Measurements from ENCODE around the gene ANTXR2. TPM values are rescaled to one million over a fixed set of nuclear protein-coding genes. Genes with fewer than 3 reads are reported as not detected.

ANTXR2 gene
- polyA plus RNA-seq, 1 of the 3 experiments (the other 2 are of a cell fraction), result 48.8 TPM

- no peak overlapping the region for H3K9ac ChIP-seq
- no peaks in the 10 kb centered on the region for H3K9me2 ChIP-seq
- H3K9me3 ChIP-seq, result peaks cover 23% of the 10 kb centered on the region
- no peaks in the 10 kb centered on the region for H3K4me1 ChIP-seq (ENCODE audit: control insufficient read depth in 1 of 2, insufficient read depth in 2 of 2, low read depth in 1 of 2, low read length in 1 of 2)
- no peaks in the 10 kb centered on the region for H3K79me2 ChIP-seq (ENCODE audit: insufficient read depth)
- no peak for DNase-seq
- H3K4me2 ChIP-seq, result no peak overlapping the region
- H3F3A ChIP-seq (replicated peaks; ENCODE audit: insufficient read depth), result peaks cover 1% of the 10 kb centered on the region
- H3K36me3 ChIP-seq (replicated peaks in 1 of 2; ENCODE audit: control insufficient read depth in 1 of 2, insufficient read depth in 2 of 2, low read length in 1 of 2), result peaks cover 0 to 8% of the 10 kb centered on the region in 2 experiments
- no peaks in the 10 kb centered on the region for H4K20me1 ChIP-seq (ENCODE audit: insufficient read depth)
- H3K27ac ChIP-seq (ENCODE audit: low read depth in 2 of 2, low read length in 1 of 2), result no peak overlapping the region
- TF ChIP-seq PBX3 (IDR thresholded peaks at IDR 0.05) (no peak), ZBTB33 (IDR thresholded peaks at IDR 0.05; ENCODE audit: borderline replicate concordance, low read depth) (no peak), RAD21 (IDR thresholded peaks at IDR 0.05; ENCODE audit: low read length) (no peak), TAF1 (IDR thresholded peaks at IDR 0.05; ENCODE audit: borderline replicate concordance, low read depth, low read length) (no peak)
- peak overlapping the region; percentile 50; the same call in 1 of the 2 replicates for H2AFZ ChIP-seq (ENCODE audit: low read depth)
- no peaks in the 10 kb centered on the region for H3K27me3 ChIP-seq (ENCODE audit: insufficient read depth)
- ChIA-PET CTCF (no interaction called here), POLR2A (no interaction called here)
- no peak overlapping the region for H3K4me3 ChIP-seq (ENCODE audit: low read depth in 2 of 2, low read length in 1 of 2)
- WGBS (ENCODE audit: low lambda C conversion rate), result 100% methylated on average over 1 of the region's 1 CpG
These were observed 34.3 kb upstream of the ANTXR2 start for GRCh38 chr4:80107374-80107773.

- no peaks in the 10 kb centered on the region for H4K20me1 ChIP-seq (ENCODE audit: insufficient read depth)
- H3K4me3 ChIP-seq (ENCODE audit: low read depth in 2 of 2, low read length in 1 of 2), result no peak overlapping the region
- no peak overlapping the region for H3K4me2 ChIP-seq
- peaks cover 23% of the 10 kb centered on the region for H3K9me3 ChIP-seq
- H3K79me2 ChIP-seq (ENCODE audit: insufficient read depth), result no peaks in the 10 kb centered on the region
- WGBS (ENCODE audit: low lambda C conversion rate), result 87% methylated on average over 1 of the region's 1 CpG
- H3K36me3 ChIP-seq (replicated peaks in 1 of 2; ENCODE audit: control insufficient read depth in 1 of 2, insufficient read depth in 2 of 2, low read length in 1 of 2), result peaks cover 0 to 8% of the 10 kb centered on the region in 2 experiments
- peaks cover 23% of the 10 kb centered on the region for H3F3A ChIP-seq (replicated peaks; ENCODE audit: insufficient read depth)
- no peak overlapping the region for H2AFZ ChIP-seq (ENCODE audit: low read depth)
- H3K27ac ChIP-seq (ENCODE audit: low read depth in 2 of 2, low read length in 1 of 2), result no peak overlapping the region
- CTCF ChIA-PET, result interaction anchor here (3.0 kb wide), 1 partner anchor 21 kb away, joined by 11 read pairs; no protein-coding TSS in a partner anchor
- POLR2A ChIA-PET, result no interaction called here
- no peaks in the 10 kb centered on the region for H3K9me2 ChIP-seq
- no peak overlapping the region for H3K9ac ChIP-seq
- H3K4me1 ChIP-seq (ENCODE audit: control insufficient read depth in 1 of 2, insufficient read depth in 2 of 2, low read depth in 1 of 2, low read length in 1 of 2), result peaks cover 0 to 11% of the 10 kb centered on the region in 2 experiments; a peak in 2 of 4 replicates
- no peak for DNase-seq
- H3K27me3 ChIP-seq (ENCODE audit: insufficient read depth), result no peaks in the 10 kb centered on the region
- TF ChIP-seq NFIC (IDR thresholded peaks at IDR 0.05; ENCODE audit: borderline replicate concordance) (no peak), IRF3 (IDR thresholded peaks at IDR 0.05; ENCODE audit: low read depth, low read length) (no peak), CTCF (IDR thresholded peaks at IDR 0.05) (no peak), TAF1 (IDR thresholded peaks at IDR 0.05; ENCODE audit: borderline replicate concordance, low read depth, low read length) (no peak), CHD2 (IDR thresholded peaks at IDR 0.05; ENCODE audit: low read length, partially characterized antibody) (no peak), SMC3 (IDR thresholded peaks at IDR 0.05; ENCODE audit: low read depth, low read length) (no peak), POLR2AphosphoS5 (IDR thresholded peaks at IDR 0.05; ENCODE audit: low read depth, low read length) (no peak), GABPA (IDR thresholded peaks at IDR 0.05; ENCODE audit: low read depth) (no peak), NRF1 (IDR thresholded peaks at IDR 0.05; ENCODE audit: low read depth, low read length) (no peak), EZH2phosphoT487 (IDR thresholded peaks at IDR 0.05; ENCODE audit: borderline replicate concordance, low read depth) (no peak), GATA2 (CRISPR knock-in tag; IDR thresholded peaks at IDR 0.05) (no peak), USF2 (IDR thresholded peaks at IDR 0.05; ENCODE audit: borderline replicate concordance, low read depth, low read length) (no peak), TCF12 (IDR thresholded peaks at IDR 0.05) (no peak), FOXJ3 (CRISPR knock-in tag; IDR thresholded peaks at IDR 0.05) (no peak), JUND (IDR thresholded peaks at IDR 0.05) (no peak), RFX5 (IDR thresholded peaks at IDR 0.05; ENCODE audit: low read length) (no peak), SIN3A (IDR thresholded peaks at IDR 0.05; ENCODE audit: borderline replicate concordance, low read depth, low read length) (no peak), ELF1 (IDR thresholded peaks at IDR 0.05) (no peak), USF1 (IDR thresholded peaks at IDR 0.05; ENCODE audit: borderline replicate concordance, low read depth) (no peak)
These were observed 31.9 kb upstream of the ANTXR2 start for GRCh38 chr4:80104927-80105326.
